ENCODE data around the gene CFAP68. TPM values are rescaled to one million over a fixed set of nuclear protein-coding genes. Genes with fewer than 3 reads are reported as not detected.

Gene CFAP68
- total RNA-seq (2021; ENCODE audit: unreplicated experiment) (49.6 TPM), Bru-seq, nascent RNA (percentile 80 among the genes with signal in this experiment), BruChase-seq, experiment 1, labeled RNA remaining after a 6-hour chase (percentile 81 among the genes with signal in this experiment), BruChase-seq, experiment 2, labeled RNA remaining after a 2-hour chase (percentile 72 among the genes with signal in this experiment)
- 55.3 and 70.7 TPM in 2 replicates for polyA plus RNA-seq (2012)
- long read RNA-seq, transcript C11orf1-201 (4 exons, 2,885 nt): major isoform, 9 of 13 reads
- long read RNA-seq, partial matches to known transcripts: 1 of 13 reads
- long read RNA-seq, other reads (novel, unspliced or antisense): 1 of 13 reads

DNA sequence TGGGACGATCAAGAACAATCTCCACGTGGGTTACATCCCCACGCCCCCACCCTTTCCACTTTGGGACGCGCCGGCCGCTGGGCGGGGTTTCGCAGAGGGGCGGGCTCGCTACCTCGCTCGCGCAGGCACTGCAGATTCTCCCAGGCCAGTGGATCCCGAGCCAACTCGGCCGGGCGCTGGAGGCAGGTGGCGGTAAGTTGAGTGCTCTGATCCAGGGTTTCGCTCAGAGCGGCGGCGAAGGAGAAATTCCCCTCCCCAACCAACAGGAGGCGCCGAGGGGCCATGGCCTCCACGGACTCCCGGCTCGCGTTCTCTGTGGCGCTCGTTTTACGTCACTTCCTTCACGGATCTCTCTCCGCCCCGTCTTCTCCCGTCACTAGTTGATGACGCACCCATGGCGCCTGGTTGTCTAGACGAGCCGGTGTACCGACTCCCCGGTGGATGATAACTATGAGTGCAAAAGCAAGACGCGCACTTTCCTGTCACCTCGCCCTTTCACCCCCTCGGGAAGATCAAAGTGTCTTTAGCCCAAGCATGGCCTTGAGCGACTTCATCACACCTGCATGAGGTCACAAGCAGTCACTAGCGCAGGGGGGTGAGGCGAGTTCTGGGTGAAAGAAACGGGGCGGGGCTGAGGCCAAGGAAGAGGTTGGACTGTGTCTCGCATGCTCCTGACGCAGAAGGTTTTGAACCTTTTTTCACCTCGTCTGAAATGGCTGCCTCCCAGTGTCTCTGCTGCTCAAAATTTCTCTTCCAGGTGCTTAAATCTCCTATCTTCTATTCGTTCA, at the start of gene CFAP68, which contains the start of gene FDXACB1:
CFAP68 (plus strand) TSS at position 693 of the 788 bp plus-strand sequence; CDS start at position 713, 20 bp downstream.
FDXACB1 (minus strand) TSS at position 317 of the 788 bp plus-strand sequence; CDS start at position 284, 33 bp downstream.
- no peaks in the 10 kb centered on the region for H4K20me1 ChIP-seq (ENCODE audit: insufficient read depth)
- BruUV-seq (replicated peaks): no TSS peak
- ChIA-PET CTCF (interaction anchor here (1.2 kb wide), 1 partner anchor 103 kb away, joined by 4 read pairs; no protein-coding TSS in a partner anchor), POLR2A (no interaction called here), RAD21 (ENCODE audit: low non-redundant PET in 1 of 2, low total read pairs in 2 of 2, uncharacterized antibody in 2 of 2, unreplicated experiment in 2 of 2) (no interaction called here)
- H3K4me2 ChIP-seq (ENCODE audit: low read length): peak within 1 kb of the TSS; percentile 90
- H2AFZ ChIP-seq (ENCODE audit: low read depth, low read length, poor library complexity, severe bottlenecking): peak within 1 kb of the TSS; percentile 88
- H3K4me1 ChIP-seq (ENCODE audit: control insufficient read depth in 1 of 2, insufficient read depth in 2 of 2, low read length in 2 of 2): peaks cover 3 to 15% of the 10 kb centered on the region in 2 experiments; a peak in 3 of 4 replicates
- H3K79me2 ChIP-seq (ENCODE audit: insufficient read depth, low read length): 0 out of 2 replicates have a peak, but pooled peaks cover 4% of the 10 kb centered on the region
- peaks cover 0 to 9% of the 10 kb centered on the region in 2 experiments; a peak in 1 of 4 replicates for H3K36me3 ChIP-seq (ENCODE audit: control insufficient read depth in 1 of 2, insufficient read depth in 2 of 2, low read length in 2 of 2)
- intact Hi-C loops (cut with micrococcal nuclease): loop anchor here (1.0 to 5.0 kb wide), 3 partner anchors 103 to 283 kb away; partner anchors contain the start of genes IL18, SDHD and TIMM8B
- H3K9me3 ChIP-seq (ENCODE audit: control insufficient read depth in 1 of 2, insufficient read depth in 1 of 2, low read depth in 1 of 2, low read length in 2 of 2): no peaks in the 10 kb centered on the region
- H3K9ac ChIP-seq (ENCODE audit: low read length): peak within 1 kb of the TSS; percentile 86
- H3K27me3 ChIP-seq (ENCODE audit: insufficient read depth, low read length): no peaks in the 10 kb centered on the region
- no peaks in the 10 kb centered on the region for H3K9me2 ChIP-seq (ENCODE audit: insufficient read depth)
- peak within 1 kb of the TSS; percentile 83 to 91 for H3K4me3 ChIP-seq (replicated peaks in 1 of 2; ENCODE audit: low read depth in 1 of 2, low read length in 2 of 2)
- DNase-seq (ENCODE audit: low read depth, low spot score) (peak; percentile 98), ATAC-seq (peak; percentile 85)
- peak within 1 kb of the TSS; percentile 65 for H3K27ac ChIP-seq (ENCODE audit: low read depth, low read length)
- peak; percentile 73 for TF ChIP-seq YY1 (IDR thresholded peaks at IDR 0.05; ENCODE audit: extremely low read depth, insufficient replicate concordance, low read depth, low read length)
- no peak; the same call in 1 of the 2 replicates for TF ChIP-seq JUND (IDR thresholded peaks at IDR 0.05)
- TF ChIP-seq SRF (IDR thresholded peaks at IDR 0.05; ENCODE audit: low read depth): peak; percentile 94
- peak; percentile 82 for TF ChIP-seq CBX3 (IDR thresholded peaks at IDR 0.05; ENCODE audit: low read depth)
- TF ChIP-seq EZH2 (IDR thresholded peaks at IDR 0.05): no peak
- no peak for TF ChIP-seq ZNF274 (IDR thresholded peaks at IDR 0.05; ENCODE audit: low read depth, low read length)
- TF ChIP-seq ZFX (IDR thresholded peaks at IDR 0.05): no peak; the same call in 1 of the 2 replicates
- TF ChIP-seq REST (IDR thresholded peaks at IDR 0.05; ENCODE audit: low read depth): no peak
- peak; percentile 8 for TF ChIP-seq ZBTB33 (IDR thresholded peaks at IDR 0.05; ENCODE audit: extremely low read depth, insufficient replicate concordance, low read length)
- peak; percentile 86 for TF ChIP-seq SP1 (IDR thresholded peaks at IDR 0.05; ENCODE audit: low read depth)
- peak; percentile 92 for TF ChIP-seq TCF7L2 (IDR thresholded peaks at IDR 0.05; ENCODE audit: borderline replicate concordance, extremely low read depth, insufficient read depth, insufficient read length)
- peak; percentile 81 for TF ChIP-seq MAX (IDR thresholded peaks at IDR 0.05)
- peak; percentile 79 for TF ChIP-seq POLR2AphosphoS5 (IDR thresholded peaks at IDR 0.05; ENCODE audit: low read depth, low read length)
- TF ChIP-seq POLR2A (IDR thresholded peaks at IDR 0.05; ENCODE audit: borderline replicate concordance, extremely low read depth, insufficient read depth, insufficient read length): peak; percentile 74
- TF ChIP-seq RAD21 (IDR thresholded peaks at IDR 0.05; ENCODE audit: low read depth): peak; percentile 91
- TF ChIP-seq, protein P1, sequence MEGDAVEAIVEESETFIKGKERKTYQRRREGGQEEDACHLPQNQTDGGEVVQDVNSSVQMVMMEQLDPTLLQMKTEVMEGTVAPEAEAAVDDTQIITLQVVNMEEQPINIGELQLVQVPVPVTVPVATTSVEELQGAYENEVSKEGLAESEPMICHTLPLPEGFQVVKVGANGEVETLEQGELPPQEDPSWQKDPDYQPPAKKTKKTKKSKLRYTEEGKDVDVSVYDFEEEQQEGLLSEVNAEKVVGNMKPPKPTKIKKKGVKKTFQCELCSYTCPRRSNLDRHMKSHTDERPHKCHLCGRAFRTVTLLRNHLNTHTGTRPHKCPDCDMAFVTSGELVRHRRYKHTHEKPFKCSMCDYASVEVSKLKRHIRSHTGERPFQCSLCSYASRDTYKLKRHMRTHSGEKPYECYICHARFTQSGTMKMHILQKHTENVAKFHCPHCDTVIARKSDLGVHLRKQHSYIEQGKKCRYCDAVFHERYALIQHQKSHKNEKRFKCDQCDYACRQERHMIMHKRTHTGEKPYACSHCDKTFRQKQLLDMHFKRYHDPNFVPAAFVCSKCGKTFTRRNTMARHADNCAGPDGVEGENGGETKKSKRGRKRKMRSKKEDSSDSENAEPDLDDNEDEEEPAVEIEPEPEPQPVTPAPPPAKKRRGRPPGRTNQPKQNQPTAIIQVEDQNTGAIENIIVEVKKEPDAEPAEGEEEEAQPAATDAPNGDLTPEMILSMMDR (IDR thresholded peaks at IDR 0.05 in 2 of 3, conservative IDR thresholded peaks at IDR 0.05 in 1 of 3; ENCODE audit: borderline replicate concordance in 1 of 3, insufficient read depth in 1 of 3, low read depth in 2 of 3, low read length in 2 of 3): peak; percentile 78 to 91 (median 87)
